BLaER1 (cell line): Measurements from ENCODE around the gene SYT11.
"Not testable (repeated sequence)": the region's sequence is repeated elsewhere in the genome, so short reads cannot be mapped to it uniquely, and the experiment has no call there.

Source experiments
- H3K27ac ChIP-seq: shearing (Covaris generic); formaldehyde crosslinking; 2 replicates; pipeline ENCODE4 v1.8.1; 2022
- H3K27me3 ChIP-seq: shearing (Covaris generic); formaldehyde crosslinking; 2 replicates; pipeline ENCODE4 v1.8.1; 2022
- H3K36me3 ChIP-seq: shearing (Covaris generic); formaldehyde crosslinking; 2 replicates; pipeline ENCODE4 v1.8.1; 2022
- H3K4me1 ChIP-seq: shearing (Covaris generic); formaldehyde crosslinking; 2 replicates; pipeline ENCODE4 v1.8.1; 2022
- H3K4me2 ChIP-seq: shearing (Covaris generic); formaldehyde crosslinking; 2 replicates; pipeline ENCODE4 v1.8.1; 2022
- H3K4me3 ChIP-seq: shearing (Covaris generic); formaldehyde crosslinking; 2 replicates; pipeline ENCODE4 v1.8.1; 2022
- H3K9ac ChIP-seq: shearing (Covaris generic); formaldehyde crosslinking; 2 replicates; pipeline ENCODE4 v1.8.1; 2022
- H3K9me3 ChIP-seq: shearing (Covaris generic); formaldehyde crosslinking; 2 replicates; pipeline ENCODE4 v1.8.1; 2022
- H4K20me1 ChIP-seq: shearing (Covaris generic); formaldehyde crosslinking; 2 replicates; pipeline ENCODE4 v1.8.1; 2022
- Cebpa-rat ChIP-seq: shearing (Covaris generic); IDR thresholded peaks from 2 replicates; pipeline ENCODE4 v1.8.1; 2022

SYT11 gene

DNA sequence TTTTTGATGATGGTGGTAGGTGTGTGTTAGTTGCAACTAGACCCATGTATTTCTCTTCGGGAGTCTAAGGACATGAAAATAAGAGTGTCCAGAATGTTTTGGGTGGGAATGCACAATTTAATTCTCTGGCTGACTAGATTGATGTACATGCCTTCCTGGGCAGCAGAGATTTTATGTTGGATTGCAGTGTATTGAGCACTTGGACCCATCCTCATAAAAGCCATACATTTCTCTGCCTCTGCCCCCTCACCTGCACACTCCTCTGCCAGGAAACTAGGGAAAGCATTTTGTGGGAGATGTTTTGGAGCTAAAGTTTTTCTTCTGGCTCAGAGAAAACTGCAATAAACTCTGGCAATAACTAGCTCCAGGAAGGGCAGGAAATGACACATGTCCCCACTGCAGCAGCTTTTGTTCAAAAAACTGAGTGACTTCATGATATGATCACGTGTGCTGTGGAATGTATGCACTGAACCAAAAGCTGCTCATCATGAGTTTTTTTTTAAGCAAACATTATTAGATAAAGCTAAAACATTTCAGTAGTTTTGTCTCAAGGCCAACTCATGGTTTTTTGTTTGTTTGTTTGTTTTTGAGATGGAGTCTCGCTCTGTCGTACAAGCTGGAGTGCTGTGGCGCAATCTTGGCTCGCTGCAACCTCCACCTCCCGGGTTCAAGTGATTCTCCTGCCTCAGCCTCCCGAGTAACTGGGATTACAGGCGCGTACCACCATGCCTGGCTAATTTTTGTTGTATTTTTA is 34.2 kb downstream of the SYT11 start:
- no peaks in the 10 kb centered on the region for H4K20me1 ChIP-seq
- H3K36me3 ChIP-seq = peaks cover 36% of the 10 kb centered on the region
- no peaks in the 10 kb centered on the region for H3K9me3 ChIP-seq
- no peak overlapping the region for H3K4me2 ChIP-seq
- no peak overlapping the region for H3K9ac ChIP-seq
- TF ChIP-seq Cebpa-rat = no peak
- H3K4me1 ChIP-seq = peaks cover 4% of the 10 kb centered on the region; the same call in 1 of the 2 replicates
- no peak overlapping the region for H3K4me3 ChIP-seq
- H3K27me3 ChIP-seq = no peaks in the 10 kb centered on the region
- no peak overlapping the region for H3K27ac ChIP-seq

DNA sequence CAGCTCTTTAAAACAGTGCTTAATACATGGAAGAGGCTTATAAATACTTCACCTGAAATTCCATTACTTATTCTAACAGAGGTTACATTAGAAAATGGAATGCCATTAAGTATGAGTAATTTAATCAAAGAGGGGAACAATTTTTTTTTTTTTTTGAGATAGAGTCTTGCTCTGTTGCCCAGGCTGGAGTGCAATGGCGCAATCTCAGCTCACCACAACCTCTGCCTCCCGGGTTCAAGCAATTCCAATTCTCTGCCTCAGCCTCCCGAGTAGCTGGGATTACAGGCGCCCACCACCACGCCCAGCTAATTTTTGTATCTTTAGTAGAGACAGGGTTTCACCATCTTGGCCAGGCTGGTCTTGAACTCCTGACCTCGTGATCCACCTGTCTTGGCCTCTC is 36.2 kb downstream of the SYT11 start:
- Histone ChIP-seq H3K36me3 (peaks cover 49% of the 10 kb centered on the region), H4K20me1 (peaks cover 20% of the 10 kb centered on the region; the same call in 1 of the 2 replicates)
- not testable (repeated sequence) for H3K9ac ChIP-seq, H3K4me1 ChIP-seq, H3K27me3 ChIP-seq, H3K4me3 ChIP-seq, H3K27ac ChIP-seq, H3K4me2 ChIP-seq, H3K9me3 ChIP-seq

DNA sequence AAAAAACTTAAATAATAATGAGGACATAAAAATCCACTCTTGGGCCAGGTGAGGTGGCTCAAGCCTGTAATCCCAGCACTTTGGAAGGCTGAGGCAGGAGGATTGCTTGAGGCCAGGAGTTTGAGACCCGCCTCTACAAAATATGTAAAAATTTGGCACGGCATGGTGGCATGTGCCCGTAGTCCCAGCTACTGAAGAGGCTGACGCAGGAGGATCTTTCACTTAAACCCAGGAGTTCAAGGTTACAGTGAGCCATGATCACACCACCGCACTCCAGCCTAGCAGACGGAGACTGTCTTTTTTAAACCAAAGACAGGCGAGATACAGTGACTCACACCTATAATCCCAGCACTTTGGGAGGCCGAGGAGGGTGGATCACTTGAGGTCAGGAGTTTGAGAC is 37.1 kb downstream of the SYT11 start:
- not testable (repeated sequence) for H3K27me3 ChIP-seq, H3K9ac ChIP-seq, H3K4me3 ChIP-seq, H3K4me1 ChIP-seq, H3K4me2 ChIP-seq, H3K9me3 ChIP-seq, H3K27ac ChIP-seq
- H3K36me3 ChIP-seq = peaks cover 57% of the 10 kb centered on the region
- peaks cover 20% of the 10 kb centered on the region; the same call in 1 of the 2 replicates for H4K20me1 ChIP-seq

DNA sequence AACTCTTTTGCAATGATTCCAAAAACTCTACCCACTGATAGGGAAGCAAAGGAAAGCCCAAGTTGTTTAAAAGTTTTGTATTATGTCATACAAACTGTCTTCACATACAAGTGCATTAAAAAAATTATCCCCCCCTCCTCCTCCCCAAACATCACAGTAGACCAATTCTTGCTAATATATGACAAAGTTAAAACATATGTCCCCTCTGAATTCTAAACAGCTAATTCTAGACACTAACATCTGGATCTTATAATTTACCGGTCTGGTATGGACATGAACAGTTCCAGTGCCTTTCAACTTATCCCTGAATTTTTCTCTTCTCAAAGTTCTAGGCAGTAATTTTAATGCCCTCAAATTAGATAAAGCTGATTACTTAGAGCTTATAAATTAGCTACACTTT is 38.4 kb downstream of the SYT11 start:
- peaks cover 20% of the 10 kb centered on the region; the same call in 1 of the 2 replicates for H4K20me1 ChIP-seq
- no peaks in the 10 kb centered on the region for H3K27me3 ChIP-seq
- no peak for TF ChIP-seq Cebpa-rat
- peaks cover 68% of the 10 kb centered on the region for H3K36me3 ChIP-seq
- H3K9me3 ChIP-seq = no peaks in the 10 kb centered on the region
- no peak overlapping the region for H3K4me2 ChIP-seq
- H3K9ac ChIP-seq = no peak overlapping the region
- peaks cover 4% of the 10 kb centered on the region; the same call in 1 of the 2 replicates for H3K4me1 ChIP-seq
- no peak overlapping the region for H3K4me3 ChIP-seq
- H3K27ac ChIP-seq = no peak overlapping the region

DNA sequence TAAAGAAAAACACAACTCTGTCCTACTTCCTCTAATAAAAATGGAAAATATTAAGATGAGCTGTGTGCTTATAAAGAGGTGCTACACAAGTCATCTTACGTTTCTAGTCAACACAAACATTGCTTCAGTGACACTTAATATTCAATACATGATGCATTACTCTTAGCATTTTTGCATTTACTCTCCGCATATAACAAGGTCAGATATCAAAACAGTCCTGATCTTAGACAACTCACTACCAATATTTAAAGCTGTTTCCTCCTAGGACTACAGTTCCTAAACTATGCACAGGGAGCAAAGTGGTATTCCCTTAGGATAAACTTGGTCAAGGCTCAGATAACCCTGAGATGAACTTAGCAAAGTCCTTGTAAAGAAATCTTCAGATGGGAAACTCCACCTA is 39.5 kb downstream of the SYT11 start:
- TF ChIP-seq Cebpa-rat = no peak
- Histone ChIP-seq H3K27ac (no peak overlapping the region), H3K36me3 (peaks cover 79% of the 10 kb centered on the region)

DNA sequence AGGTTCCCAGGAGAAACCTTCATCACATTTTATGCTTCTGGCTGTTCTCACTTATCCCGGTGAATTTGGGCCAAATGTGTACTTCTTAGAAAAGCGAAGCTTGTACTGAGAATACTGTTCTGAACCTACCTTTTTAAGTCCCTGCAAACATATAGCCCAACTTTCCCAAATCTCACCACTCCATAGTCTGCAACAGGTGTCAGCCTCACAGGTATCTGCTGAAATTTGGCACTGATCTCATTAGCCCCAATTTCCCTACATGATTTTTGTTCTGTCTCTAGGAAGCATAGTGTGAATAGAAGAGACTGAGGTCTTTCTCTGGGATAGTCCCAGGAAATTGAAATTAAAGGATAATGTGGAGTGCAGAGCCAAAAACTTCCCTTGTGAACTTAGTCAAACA is 40.3 kb downstream of the SYT11 start:
- no peak overlapping the region for H3K4me2 ChIP-seq
- peaks cover 20% of the 10 kb centered on the region; the same call in 1 of the 2 replicates for H4K20me1 ChIP-seq
- no peak overlapping the region for H3K9ac ChIP-seq
- H3K4me1 ChIP-seq = no peaks in the 10 kb centered on the region
- H3K27me3 ChIP-seq = no peaks in the 10 kb centered on the region
- H3K27ac ChIP-seq = no peak overlapping the region
- no peaks in the 10 kb centered on the region for H3K9me3 ChIP-seq
- no peak for TF ChIP-seq Cebpa-rat
- no peak overlapping the region for H3K4me3 ChIP-seq
- peaks cover 87% of the 10 kb centered on the region for H3K36me3 ChIP-seq

More for the DNA sequence above, 39.5 kb downstream of the SYT11 start:
- Histone ChIP-seq H3K9me3 (no peaks in the 10 kb centered on the region), H3K4me1 (no peaks in the 10 kb centered on the region), H3K27me3 (no peaks in the 10 kb centered on the region), H3K4me3 (no peak overlapping the region), H3K9ac (no peak overlapping the region), H4K20me1 (peaks cover 20% of the 10 kb centered on the region; the same call in 1 of the 2 replicates), H3K4me2 (no peak overlapping the region)

DNA sequence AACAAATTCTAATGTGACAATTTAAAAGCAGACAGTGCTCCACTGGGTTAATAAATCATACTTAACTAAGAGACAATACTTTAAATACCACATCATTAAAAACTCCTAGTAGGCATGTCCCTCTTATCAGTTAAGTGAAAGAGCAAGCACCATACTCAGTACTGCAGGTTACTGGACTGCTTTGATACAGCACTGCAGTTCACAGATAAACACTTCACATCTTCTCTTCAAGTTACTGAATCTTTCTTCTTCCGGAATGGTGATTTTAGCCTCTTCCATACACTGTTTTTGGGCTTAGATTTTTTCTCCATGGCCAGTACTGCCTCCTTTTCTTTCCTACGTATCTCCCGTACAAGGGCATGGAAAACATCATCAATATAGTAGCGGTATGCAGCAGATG is 40.8 kb downstream of the SYT11 start:
- no peak for TF ChIP-seq Cebpa-rat
- no peak overlapping the region for H3K4me2 ChIP-seq
- H3K9me3 ChIP-seq = no peaks in the 10 kb centered on the region
- no peak overlapping the region for H3K9ac ChIP-seq
- no peaks in the 10 kb centered on the region for H3K27me3 ChIP-seq
- H3K4me3 ChIP-seq = no peak overlapping the region
- H3K4me1 ChIP-seq = no peaks in the 10 kb centered on the region
- no peak overlapping the region for H3K27ac ChIP-seq
- H3K36me3 ChIP-seq = peaks cover 92% of the 10 kb centered on the region
- peaks cover 20% of the 10 kb centered on the region; the same call in 1 of the 2 replicates for H4K20me1 ChIP-seq

DNA sequence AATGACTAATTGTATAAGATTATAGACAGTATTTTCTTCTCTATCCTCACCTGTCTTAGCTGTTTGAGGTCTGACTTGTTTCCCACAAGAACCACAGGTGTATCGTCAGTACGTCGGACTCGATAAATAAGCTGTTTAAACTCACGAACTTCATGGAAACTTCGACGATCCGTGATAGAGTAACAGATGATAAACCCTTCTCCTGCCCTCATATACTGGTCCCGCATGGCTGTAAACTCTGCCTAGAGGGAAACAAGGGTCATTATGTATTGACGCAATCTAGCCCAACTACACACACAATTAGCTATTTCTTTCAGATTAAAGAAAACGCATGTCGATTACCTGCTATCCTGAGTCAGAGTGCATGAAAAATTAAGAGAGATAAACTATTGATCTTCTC is 44.9 kb downstream of the SYT11 start:
- H3K27me3 ChIP-seq = no peaks in the 10 kb centered on the region
- H3K4me3 ChIP-seq = no peak overlapping the region
- H4K20me1 ChIP-seq = peaks cover 13% of the 10 kb centered on the region; the same call in 1 of the 2 replicates
- peaks cover 96% of the 10 kb centered on the region for H3K36me3 ChIP-seq
- no peak overlapping the region for H3K27ac ChIP-seq
- no peak for TF ChIP-seq Cebpa-rat
- no peaks in the 10 kb centered on the region for H3K4me1 ChIP-seq
- no peak overlapping the region for H3K4me2 ChIP-seq
- no peaks in the 10 kb centered on the region for H3K9me3 ChIP-seq
- H3K9ac ChIP-seq = no peak overlapping the region

DNA sequence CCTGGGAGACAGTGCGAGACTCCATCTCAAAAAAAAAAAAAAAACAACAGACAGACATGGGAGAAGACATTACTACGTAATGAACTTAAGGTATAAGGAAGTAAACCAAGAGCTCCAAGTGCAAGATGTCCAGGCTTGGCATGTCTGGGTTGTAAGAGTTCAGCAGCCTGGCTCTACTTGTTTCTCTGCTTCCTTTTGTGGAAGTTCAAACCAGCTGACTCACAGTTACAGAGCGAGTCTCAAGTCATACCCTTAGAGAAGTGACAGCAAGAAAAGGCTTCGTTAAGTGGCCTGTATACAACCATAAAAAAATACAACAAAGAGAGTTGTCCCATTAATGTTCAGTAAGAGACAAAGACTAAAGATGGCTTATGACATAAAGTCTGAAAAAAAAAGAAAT is 50.5 kb downstream of the SYT11 start:
- Histone ChIP-seq H3K4me1 (peaks cover 21% of the 10 kb centered on the region), H3K4me2 (peak overlapping the region; percentile 97), H4K20me1 (0 out of 2 replicates have a peak, but pooled peaks cover 9% of the 10 kb centered on the region), H3K36me3 (peaks cover 74% of the 10 kb centered on the region), H3K9ac (no peak overlapping the region), H3K9me3 (no peaks in the 10 kb centered on the region), H3K27me3 (no peaks in the 10 kb centered on the region), H3K27ac (no peak overlapping the region), H3K4me3 (peak overlapping the region; percentile 74; the same call in 1 of the 2 replicates)
- no peak for TF ChIP-seq Cebpa-rat

DNA sequence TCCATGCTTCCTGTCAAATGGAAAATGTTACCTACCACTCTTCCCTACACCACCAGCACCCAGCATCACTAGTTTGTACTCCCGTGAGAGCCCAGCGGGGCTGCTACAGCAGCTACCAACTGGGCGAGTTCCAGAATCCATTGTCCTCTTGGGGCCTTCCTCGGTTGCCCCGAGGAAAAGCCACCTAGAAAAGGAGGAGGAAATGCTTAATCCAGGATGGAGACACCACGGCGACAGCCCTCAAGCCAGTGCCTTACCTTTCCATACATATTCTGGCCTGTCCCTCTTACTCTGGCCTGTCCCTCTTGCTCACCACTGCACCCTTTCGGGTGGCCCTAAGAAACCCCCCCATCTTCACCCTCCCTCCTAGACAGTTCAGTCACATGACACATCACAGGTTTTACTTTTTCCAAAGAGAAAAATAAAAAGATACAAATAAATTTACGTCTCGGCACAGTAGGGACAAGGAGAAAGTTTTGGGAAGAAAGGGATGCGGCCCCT is 51.3 kb downstream of the SYT11 start:
- TF ChIP-seq Cebpa-rat = no peak
- Histone ChIP-seq H3K36me3 (peaks cover 75% of the 10 kb centered on the region), H3K9me3 (no peaks in the 10 kb centered on the region), H3K4me1 (peaks cover 21% of the 10 kb centered on the region), H3K4me3 (peak overlapping the region; percentile 74), H3K27ac (peak overlapping the region; percentile 63), H3K4me2 (peak overlapping the region; percentile 97), H3K9ac (peak overlapping the region; percentile 78), H4K20me1 (peaks cover 16% of the 10 kb centered on the region; the same call in 1 of the 2 replicates), H3K27me3 (no peaks in the 10 kb centered on the region)
